HG03558 (cell line): ENCODE data around the gene TMEM242.

Experiments used
- ATAC-seq: cut with Tn5 transposase; IDR thresholded peaks from one replicate; pipeline ENCODE4 v1.9.1; 2021; ENCODE audit warnings: moderate number of reproducible peaks; ENCODE audit not compliant: unreplicated experiment; ENCODE audit errors: extremely low read depth

The TMEM242 gene

GRCh38 chr6:157258878-157259277 is 64.4 kb downstream of the TMEM242 start:
- ATAC-seq, result no peak

- no peak for ATAC-seq
Measured at GRCh38 chr6:157255079-157255478, 68.2 kb downstream of the TMEM242 start.

- no peak for ATAC-seq
Measured at GRCh38 chr6:157254538-157254937, 68.8 kb downstream of the TMEM242 start.

GRCh38 chr6:157253699-157254098 is 69.6 kb downstream of the TMEM242 start:
- no peak for ATAC-seq

- ATAC-seq, result no peak
Measured at GRCh38 chr6:157253017-157253416, 70.3 kb downstream of the TMEM242 start.

- no peak for ATAC-seq
Measured at GRCh38 chr6:157251586-157252247, 71.6 kb downstream of the TMEM242 start.

GRCh38 chr6:157249826-157250225 is 73.5 kb downstream of the TMEM242 start:
- no peak for ATAC-seq

- ATAC-seq, result no peak
Measured at GRCh38 chr6:157248264-157248663, 75.1 kb downstream of the TMEM242 start.

- no peak for ATAC-seq
Measured at GRCh38 chr6:157246771-157247484, 76.4 kb downstream of the TMEM242 start.

GRCh38 chr6:157246048-157246630 is 77.2 kb downstream of the TMEM242 start:
- ATAC-seq, result no peak

GRCh38 chr6:157245436-157245835 is 77.9 kb downstream of the TMEM242 start:
- ATAC-seq, result no peak

GRCh38 chr6:157244780-157245179 is 78.5 kb downstream of the TMEM242 start:
- ATAC-seq, result no peak

GRCh38 chr6:157244175-157244574 is 79.1 kb downstream of the TMEM242 start:
- no peak for ATAC-seq

- no peak for ATAC-seq
Measured at GRCh38 chr6:157242791-157243190, 80.5 kb downstream of the TMEM242 start.

- ATAC-seq, result no peak
Measured at GRCh38 chr6:157240960-157241311, 82.4 kb downstream of the TMEM242 start.

GRCh38 chr6:157240059-157240959 is 83.0 kb downstream of the TMEM242 start:
- no peak for ATAC-seq

- no peak for ATAC-seq
Measured at GRCh38 chr6:157239671-157240058, 83.7 kb downstream of the TMEM242 start.
